ES-I3 (cell line): ENCODE measurements around the gene RNF208.

Source experiments
- H3K36me3 ChIP-seq: 2 replicates; pipeline ENCODE4 v1.6.1; 2013; ENCODE audit warnings: mild to moderate bottlenecking, low read length, control low read depth, moderate library complexity; ENCODE audit not compliant: insufficient read depth
- H3K4me1 ChIP-seq: 2 replicates; pipeline ENCODE4 v1.6.1; 2013; ENCODE audit warnings: mild to moderate bottlenecking, control low read depth, low read length; ENCODE audit not compliant: insufficient read depth
- H3K9ac ChIP-seq: 2 replicates; pipeline ENCODE4 v1.6.1; 2013; ENCODE audit warnings: low read depth, mild to moderate bottlenecking, low read length, moderate library complexity
- H3K9me3 ChIP-seq: 2 replicates; pipeline ENCODE4 v1.6.1; 2013; ENCODE audit warnings: mild to moderate bottlenecking, low read length, moderate library complexity; ENCODE audit not compliant: control insufficient read depth, insufficient read depth

The RNF208 gene

GRCh38 chr9:137220317-137221094, 1.5 kb downstream of the RNF208 start:
- no peaks in the 10 kb centered on the region; the same call in 1 of the 2 replicates for H3K4me1 ChIP-seq
- H3K36me3 ChIP-seq: no peaks in the 10 kb centered on the region
- no peaks in the 10 kb centered on the region for H3K9me3 ChIP-seq
- no peak overlapping the region for H3K9ac ChIP-seq

DNA sequence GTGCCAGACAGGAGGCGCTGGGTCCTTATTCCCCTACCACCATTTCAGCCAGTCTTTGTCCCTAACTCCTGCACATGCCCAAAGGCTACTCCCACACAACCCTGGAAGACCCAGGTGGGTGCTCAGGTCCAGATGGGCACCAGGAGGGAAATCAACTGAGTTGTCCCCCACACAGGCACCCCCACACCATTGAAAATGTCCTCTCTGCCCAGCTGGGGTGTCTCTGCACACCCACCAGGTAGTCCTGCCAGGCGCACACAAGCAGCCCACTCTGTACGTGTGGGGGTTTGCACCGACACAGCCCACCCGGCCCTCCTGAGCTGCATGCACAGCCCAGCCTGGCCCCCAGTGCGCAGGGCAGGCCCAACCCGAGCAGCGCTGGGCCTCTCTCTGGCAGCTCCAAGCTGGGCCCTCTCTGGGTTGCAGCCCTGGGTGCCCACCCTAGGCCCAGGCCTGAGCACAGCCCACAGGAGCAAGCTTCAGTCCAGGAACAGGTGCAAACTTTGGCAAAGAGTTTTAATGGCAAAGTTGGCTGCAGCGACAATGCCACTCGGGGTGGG, 2.2 kb downstream of the RNF208 start:
- no peak overlapping the region for H3K9ac ChIP-seq
- no peaks in the 10 kb centered on the region for H3K36me3 ChIP-seq
- no peaks in the 10 kb centered on the region; the same call in 1 of the 2 replicates for H3K4me1 ChIP-seq
- no peaks in the 10 kb centered on the region for H3K9me3 ChIP-seq

DNA sequence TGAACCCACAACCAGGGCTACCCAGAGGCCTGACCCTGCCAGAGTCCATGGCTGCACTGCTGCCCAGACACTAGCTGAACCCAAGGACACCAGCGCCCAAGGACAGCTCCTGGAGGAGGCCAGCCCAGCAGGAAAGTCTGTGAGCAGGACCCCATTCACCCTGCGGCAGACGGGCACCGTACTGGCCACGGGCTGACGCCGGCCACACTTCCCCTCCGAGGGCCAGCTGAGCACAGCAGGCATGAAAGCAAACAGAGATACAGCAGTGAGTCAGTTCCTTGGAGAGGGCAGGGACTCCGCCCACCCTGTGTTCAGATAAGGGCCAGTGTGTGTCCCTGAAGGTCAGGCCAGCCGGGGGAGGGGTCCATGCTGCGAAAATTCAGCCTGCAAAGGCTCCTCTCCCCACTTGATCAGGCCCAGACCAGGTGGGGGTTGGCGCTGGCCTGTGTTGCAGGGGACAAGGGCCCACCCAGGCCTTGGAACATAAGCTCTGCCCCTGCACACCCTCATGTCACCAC, 3.2 kb downstream of the RNF208 start:
- Histone ChIP-seq H3K9ac (no peak overlapping the region), H3K9me3 (no peaks in the 10 kb centered on the region), H3K36me3 (no peaks in the 10 kb centered on the region), H3K4me1 (no peaks in the 10 kb centered on the region; the same call in 1 of the 2 replicates)

DNA sequence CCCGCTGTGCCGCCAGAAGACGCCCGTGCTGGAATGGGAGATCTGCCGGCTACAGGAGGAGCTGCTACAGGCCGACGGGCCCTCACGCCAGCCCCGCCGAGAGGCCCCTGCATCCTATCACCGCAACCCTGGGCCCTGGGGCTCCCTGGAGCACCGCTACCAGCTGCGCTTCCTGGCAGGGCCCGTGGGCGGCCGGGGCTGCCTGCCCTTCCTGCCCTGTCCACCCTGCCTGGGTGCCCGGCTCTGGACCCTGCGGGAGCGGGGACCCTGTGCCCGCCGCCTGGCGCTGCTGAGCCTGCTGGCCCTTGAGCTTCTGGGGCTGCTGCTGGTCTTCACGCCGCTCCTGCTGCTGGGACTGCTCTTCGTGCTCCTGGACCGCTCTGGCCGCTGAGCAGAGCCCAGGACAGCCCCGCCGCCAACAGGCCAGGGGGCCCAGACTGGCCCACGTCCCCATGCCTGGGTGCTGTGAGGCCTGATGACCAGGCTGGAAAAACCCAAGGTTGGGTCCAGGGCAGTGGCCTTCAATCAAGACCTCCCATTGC, 3.8 kb downstream of the RNF208 start:
- no peak overlapping the region for H3K9ac ChIP-seq
- no peaks in the 10 kb centered on the region for H3K36me3 ChIP-seq
- no peaks in the 10 kb centered on the region for H3K9me3 ChIP-seq
- H3K4me1 ChIP-seq: no peaks in the 10 kb centered on the region; the same call in 1 of the 2 replicates

- Histone ChIP-seq H3K36me3 (no peaks in the 10 kb centered on the region), H3K9ac (peak overlapping the region; percentile 28; the same call in 1 of the 2 replicates), H3K9me3 (no peaks in the 10 kb centered on the region), H3K4me1 (no peaks in the 10 kb centered on the region; the same call in 1 of the 2 replicates)
These were observed 4.5 kb downstream of the RNF208 start for GRCh38 chr9:137217276-137218211.

DNA sequence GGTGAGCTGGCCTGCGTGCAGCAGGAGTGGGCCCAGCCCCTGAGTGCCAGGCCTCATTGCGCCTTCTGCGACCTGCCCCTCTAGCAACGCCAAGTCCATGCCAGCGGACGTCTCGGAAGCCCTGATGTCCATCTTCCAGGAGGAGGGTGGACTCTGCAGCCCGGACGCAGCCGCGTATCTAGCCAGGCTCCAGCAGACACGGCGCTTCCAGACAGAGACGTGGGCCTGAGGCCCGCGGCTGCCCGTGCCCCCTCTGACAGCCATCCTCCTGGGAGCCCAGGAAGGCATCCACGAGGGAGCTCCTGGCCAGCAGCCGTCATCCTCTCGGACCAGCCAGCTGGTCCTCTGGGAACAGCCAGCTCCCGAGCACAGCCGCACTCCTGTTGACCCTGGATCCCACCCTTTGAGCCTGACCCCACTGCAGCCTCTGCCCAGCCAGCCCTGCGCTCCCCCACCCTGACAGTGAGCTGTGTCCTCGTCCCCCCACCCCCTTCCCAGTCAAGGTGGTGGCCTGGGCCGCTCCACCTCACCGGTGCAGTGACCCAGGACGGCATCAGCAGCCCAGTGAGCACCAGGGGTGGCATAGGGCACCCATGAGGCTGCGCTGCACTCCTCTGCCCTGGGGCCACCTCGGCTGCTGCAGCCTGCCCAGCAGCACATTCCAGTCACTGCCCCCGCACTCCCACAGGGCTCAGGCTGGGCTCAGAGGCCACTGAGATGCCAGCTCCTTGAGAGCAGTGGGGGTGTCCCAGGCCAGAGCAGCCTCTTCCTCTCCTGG, 5.7 kb downstream of the RNF208 start:
- Histone ChIP-seq H3K9me3 (no peaks in the 10 kb centered on the region), H3K36me3 (no peaks in the 10 kb centered on the region), H3K4me1 (no peaks in the 10 kb centered on the region; the same call in 1 of the 2 replicates), H3K9ac (no peak overlapping the region)

DNA sequence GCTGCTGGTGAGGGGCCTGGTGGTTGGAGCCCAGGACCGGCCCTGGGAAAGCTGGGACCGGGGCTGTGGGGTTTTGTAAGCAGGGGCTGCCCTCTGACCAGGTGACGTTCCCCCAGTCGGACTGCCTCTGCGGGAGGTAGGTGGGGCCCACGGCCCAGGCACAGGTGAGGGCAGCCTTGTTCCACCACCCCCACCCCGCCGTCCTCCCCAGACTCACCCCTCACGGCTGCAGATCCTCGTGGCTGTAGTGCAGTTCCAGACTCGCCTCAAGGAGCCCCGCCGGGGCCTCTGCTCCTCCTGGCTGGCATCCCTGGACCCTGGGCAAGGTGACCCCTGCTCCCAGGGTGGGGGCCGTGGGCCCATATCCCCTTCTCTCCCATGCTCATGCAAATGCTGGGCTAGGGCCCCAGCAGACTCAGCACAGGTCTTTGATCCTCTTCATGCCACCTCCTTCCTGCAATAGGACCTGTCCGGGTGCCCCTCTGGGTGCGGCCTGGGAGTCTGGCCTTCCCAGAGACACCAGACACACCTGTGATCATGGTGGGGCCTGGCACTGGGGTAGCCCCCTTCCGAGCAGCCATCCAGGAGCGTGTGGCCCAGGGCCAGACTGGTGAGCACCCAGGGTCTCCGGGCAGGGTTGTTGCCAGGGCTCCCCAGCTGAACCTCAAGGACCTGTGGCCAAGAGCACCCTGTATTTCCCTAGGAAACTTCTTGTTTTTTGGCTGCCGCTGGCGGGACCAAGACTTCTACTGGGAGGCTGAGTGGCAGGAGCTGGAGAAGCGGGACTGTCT, 6.6 kb downstream of the RNF208 start:
- Histone ChIP-seq H3K9ac (no peak overlapping the region), H3K4me1 (no peaks in the 10 kb centered on the region; the same call in 1 of the 2 replicates), H3K9me3 (no peaks in the 10 kb centered on the region), H3K36me3 (no peaks in the 10 kb centered on the region)

GRCh38 chr9:137214620-137215019, 7.4 kb downstream of the RNF208 start:
- Histone ChIP-seq H3K9ac (no peak overlapping the region), H3K36me3 (no peaks in the 10 kb centered on the region), H3K9me3 (no peaks in the 10 kb centered on the region), H3K4me1 (no peaks in the 10 kb centered on the region; the same call in 1 of the 2 replicates)

GRCh38 chr9:137213160-137214060, 8.6 kb downstream of the RNF208 start:
- Histone ChIP-seq H3K36me3 (no peaks in the 10 kb centered on the region), H3K9ac (no peak overlapping the region), H3K9me3 (no peaks in the 10 kb centered on the region), H3K4me1 (no peaks in the 10 kb centered on the region)

- no peak overlapping the region for H3K9ac ChIP-seq
- H3K9me3 ChIP-seq: no peaks in the 10 kb centered on the region
- no peaks in the 10 kb centered on the region for H3K36me3 ChIP-seq
- no peaks in the 10 kb centered on the region for H3K4me1 ChIP-seq
These were observed 9.5 kb downstream of the RNF208 start for GRCh38 chr9:137212520-137212919.

DNA sequence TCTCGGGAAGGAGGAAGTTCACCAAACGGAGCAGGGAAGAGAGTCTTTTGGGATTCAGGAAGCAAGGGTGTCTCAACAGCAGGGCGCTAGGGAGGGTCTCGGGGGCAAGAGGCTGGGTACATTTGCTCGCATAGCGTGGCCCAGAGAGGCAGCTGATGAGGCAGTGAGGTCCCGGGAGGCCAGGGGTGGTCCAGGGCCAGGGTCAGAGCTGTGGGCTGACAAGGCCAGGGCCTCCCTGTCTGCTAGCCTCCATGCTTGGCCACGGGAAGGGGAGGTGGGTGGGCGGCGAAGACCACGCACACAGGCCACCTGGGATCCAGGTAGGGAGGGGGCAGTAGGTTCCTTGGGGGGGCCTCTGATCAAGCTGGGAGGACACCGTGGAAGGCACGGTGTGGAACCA, 10.5 kb downstream of the RNF208 start:
- no peaks in the 10 kb centered on the region for H3K9me3 ChIP-seq
- no peaks in the 10 kb centered on the region for H3K4me1 ChIP-seq
- H3K9ac ChIP-seq: no peak overlapping the region
- H3K36me3 ChIP-seq: no peaks in the 10 kb centered on the region; the same call in 1 of the 2 replicates

- no peaks in the 10 kb centered on the region for H3K9me3 ChIP-seq
- H3K9ac ChIP-seq: no peak overlapping the region; the same call in 1 of the 2 replicates
- H3K4me1 ChIP-seq: peaks cover 6% of the 10 kb centered on the region
- H3K36me3 ChIP-seq: no peaks in the 10 kb centered on the region; the same call in 1 of the 2 replicates
These were observed 15.4 kb downstream of the RNF208 start for GRCh38 chr9:137206602-137207001.
